ENCODE data around the gene SLC35E2B.
"Not testable (repeated sequence)": the region's sequence is repeated elsewhere in the genome, so short reads cannot be mapped to it uniquely, and the experiment has no call there.

SLC35E2B gene

DNA sequence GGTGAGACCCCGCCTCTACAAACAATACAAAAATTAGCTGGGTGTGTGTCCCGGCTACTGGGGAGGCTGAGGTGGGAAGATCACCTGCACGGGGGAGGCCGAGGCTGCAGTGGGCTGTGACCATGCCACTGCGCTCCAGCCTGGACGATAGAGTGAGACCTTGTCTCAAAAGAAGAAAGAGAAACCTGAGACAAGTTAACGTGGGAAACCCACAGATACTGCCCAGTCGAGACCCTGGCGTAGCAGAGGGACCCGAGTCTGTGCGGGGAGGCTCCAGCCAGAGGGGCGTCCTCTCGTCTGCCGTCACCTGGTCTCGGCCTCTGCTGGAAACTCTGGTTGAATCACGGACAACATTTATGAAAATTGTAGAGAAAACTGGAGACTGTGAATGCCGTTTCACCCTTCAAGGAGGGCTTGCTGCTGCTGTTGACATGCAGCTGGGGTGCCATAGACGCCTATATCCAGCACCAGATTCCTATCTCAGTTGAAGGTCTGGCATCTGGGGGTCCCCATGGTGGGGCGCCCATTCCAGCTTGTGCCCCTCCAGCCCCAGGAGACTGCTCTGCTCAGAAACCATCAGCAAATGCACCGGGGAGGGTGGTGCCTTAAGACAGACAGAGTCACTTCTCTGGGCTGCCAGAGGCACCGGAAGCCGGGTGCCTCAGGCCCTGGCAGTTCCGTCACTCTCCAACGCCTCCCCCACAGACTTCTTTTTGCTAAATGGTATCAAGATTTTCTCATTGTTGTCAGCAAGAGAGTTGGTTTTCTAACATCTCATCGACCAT lies 20.2 kb downstream of the SLC35E2B start:
- DNase-seq, result no peak

- DNase-seq, result no peak
Observed at GRCh38 chr1:1671365-1672119, 21.1 kb downstream of the SLC35E2B start.

DNA sequence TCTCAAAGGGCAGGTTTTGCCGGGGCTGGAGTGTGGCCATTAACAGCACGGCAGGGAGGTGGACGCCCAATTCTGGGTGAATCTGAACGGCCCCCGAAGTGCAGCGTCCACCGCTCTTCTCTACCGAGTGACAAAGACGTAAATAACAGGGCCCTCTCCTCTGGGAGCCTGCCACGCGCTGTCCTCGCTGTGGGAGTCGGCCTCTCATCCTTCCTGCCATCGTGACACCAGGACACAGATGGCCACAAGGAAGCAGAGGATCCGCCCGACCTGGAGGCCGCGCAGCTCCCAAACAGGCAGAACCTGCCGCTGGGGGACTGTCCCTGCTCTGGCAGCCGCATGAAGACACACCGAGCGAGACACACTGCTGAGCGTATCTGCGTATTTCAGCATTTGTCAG lies 21.7 kb downstream of the SLC35E2B start:
- no peak for DNase-seq

DNA sequence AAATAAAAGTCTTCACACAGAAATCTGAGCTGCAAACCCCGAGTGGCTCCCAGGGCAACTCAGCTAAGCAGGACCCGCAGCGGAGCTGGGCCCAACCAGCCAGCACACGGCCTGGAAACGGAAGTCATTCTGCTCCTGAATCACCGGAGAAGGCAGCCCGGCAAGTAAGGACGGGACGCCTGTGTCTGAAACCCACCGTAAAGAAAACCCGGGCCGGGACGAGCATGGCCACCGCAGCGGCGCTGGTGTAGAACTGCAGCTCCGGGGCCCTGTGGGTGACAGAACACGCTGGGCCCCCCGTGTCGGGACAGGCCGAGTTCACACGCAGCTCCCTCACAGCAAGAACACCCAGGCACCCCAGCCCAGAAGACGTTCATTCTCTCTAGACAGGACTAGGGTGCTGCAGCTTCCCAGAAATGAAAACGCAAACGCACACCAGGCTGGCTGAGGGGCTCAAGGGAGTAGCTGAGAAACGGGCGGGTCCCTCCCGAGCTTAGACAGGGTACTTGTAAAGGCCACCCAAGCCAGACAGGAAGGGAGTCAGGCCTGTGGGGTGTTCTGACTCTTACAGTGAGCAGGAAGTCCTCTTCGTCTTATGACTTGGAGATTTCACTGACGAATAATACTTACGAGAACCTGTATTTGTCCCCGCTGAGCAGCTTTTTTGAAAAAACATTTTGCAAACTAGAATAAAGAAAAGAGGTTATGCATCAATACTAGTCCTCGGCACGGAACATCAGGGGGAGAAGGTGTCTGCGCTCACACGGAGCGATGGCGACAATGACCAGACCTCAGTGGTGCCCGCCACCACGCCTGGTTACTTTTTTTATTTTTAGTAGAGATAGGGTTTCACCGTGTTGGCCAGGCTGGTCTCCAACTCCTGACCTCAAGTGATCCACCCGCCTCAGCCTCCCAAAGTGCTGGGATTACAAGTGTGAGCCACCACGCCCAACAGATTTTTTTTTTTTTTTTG lies 22.8 kb downstream of the SLC35E2B start:
- DNase-seq, result no peak

DNA sequence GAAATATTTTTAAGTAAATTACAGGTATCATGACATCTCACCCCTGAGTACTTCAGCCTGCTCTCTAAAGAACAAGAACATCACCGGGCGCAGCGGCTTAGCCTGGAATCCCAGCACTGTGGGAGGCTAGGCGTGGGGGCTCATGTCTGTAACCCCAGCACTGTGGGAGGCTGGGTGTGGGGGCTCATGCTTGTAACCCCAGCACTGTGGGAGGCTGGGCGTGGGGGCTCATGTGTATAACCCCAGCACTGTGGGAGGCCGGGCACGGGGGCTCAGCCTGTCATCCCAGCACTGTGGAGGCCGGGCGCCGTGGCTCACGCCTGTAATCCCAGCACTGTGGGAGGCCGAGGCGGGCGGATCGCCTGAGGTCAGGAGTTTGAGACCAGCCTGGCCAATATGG lies 26.1 kb downstream of the SLC35E2B start:
- DNase-seq, result no peak

DNA sequence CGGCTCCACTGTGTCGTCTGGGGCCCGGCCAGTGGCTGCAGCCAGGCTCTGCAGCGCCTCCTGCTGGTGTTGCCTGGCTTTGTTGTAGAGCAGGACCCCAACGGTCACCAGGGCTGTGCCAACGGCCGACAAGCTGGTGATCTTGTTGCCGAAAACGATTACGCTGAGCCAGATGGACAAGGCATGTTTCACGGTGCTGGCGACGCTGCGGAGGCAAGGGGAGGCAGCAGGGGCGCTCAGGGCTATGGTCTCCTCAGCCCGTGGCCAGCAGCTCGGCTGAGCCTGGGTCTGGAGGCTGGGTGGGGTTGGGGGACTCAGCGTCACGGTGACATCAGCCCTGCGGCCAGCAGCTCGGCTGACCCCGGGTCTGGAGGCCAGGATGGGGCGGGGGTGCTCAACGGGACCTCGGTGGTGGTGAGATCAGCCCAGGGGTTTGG lies 26.8 kb downstream of the SLC35E2B start:
- no peak for DNase-seq

- DNase-seq, result no peak
Observed at GRCh38 chr1:1664941-1665814, 27.4 kb downstream of the SLC35E2B start.

GRCh38 chr1:1664318-1664717 lies 28.3 kb downstream of the SLC35E2B start:
- DNase-seq, result not testable (repeated sequence)

DNA sequence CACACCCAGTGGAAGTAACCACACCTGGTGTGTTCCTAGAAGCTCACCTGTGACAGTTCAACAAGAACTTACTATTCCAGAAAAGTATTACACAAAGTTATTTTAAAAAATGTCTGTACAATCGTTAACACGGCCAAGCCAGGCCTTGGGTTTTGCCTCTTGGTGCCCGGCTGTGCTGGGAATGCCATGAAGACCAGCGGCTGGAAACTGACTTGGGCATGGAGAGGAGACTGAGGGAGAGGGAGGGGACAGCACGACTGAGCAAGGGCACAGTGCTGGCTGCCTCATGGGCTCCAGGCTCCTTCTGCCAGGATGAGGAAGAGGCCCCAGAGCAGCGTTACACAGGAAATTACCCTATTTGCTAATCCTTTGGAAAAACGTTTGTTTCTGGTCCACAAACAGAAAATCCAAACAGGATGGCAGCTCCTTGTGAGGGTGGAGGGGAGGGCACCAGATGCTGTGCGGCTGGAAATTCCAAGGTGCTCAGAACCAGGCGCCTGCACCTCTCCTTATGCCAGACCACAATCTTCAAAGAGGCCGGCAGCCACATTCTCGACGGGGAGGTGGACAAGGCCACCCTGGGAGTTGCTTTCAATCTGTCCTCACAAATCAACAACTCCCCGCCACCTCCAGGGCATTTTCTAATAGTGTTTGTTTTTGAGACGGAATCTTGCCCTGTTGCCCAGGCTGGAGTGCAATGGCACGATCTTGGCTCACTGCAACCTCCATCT lies 29.6 kb downstream of the SLC35E2B start:
- not testable (repeated sequence) for DNase-seq

- peak; percentile 35 for DNase-seq
Observed at GRCh38 chr1:1662392-1662791, 30.2 kb downstream of the SLC35E2B start.

- DNase-seq, result peak; percentile 98
Observed at GRCh38 chr1:1658583-1659549, 33.7 kb downstream of the SLC35E2B start, which contains the start of gene CDK11B. Gene CDK11B (minus strand): TSS chr1:1659004. CDS start chr1:1657485, 1,519 bp downstream.

DNA sequence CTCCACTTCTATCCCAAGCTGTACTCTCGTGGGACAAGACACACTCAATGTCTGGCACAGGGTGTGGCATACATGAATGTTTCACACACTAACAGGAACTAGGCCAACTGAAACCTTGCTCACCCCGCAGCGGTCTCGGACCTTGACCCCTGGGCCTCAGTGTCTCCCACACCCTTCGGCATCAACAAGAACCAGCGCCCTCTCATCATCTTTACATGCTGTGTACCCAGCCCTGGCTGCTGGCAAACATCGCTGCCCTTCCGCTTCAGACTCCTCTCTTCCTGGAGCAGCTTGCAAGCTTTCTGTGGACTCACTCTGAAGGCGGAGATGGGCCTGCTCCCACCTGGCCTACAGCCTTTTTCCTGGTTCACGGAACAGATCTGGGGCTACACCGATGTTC lies 44.3 kb downstream of the SLC35E2B start:
- not testable (repeated sequence) for DNase-seq

- DNase-seq, result not testable (repeated sequence)
Observed at GRCh38 chr1:1647567-1648241, 44.9 kb downstream of the SLC35E2B start.

GRCh38 chr1:1646326-1646725 lies 46.3 kb downstream of the SLC35E2B start:
- not testable (repeated sequence) for DNase-seq

DNA sequence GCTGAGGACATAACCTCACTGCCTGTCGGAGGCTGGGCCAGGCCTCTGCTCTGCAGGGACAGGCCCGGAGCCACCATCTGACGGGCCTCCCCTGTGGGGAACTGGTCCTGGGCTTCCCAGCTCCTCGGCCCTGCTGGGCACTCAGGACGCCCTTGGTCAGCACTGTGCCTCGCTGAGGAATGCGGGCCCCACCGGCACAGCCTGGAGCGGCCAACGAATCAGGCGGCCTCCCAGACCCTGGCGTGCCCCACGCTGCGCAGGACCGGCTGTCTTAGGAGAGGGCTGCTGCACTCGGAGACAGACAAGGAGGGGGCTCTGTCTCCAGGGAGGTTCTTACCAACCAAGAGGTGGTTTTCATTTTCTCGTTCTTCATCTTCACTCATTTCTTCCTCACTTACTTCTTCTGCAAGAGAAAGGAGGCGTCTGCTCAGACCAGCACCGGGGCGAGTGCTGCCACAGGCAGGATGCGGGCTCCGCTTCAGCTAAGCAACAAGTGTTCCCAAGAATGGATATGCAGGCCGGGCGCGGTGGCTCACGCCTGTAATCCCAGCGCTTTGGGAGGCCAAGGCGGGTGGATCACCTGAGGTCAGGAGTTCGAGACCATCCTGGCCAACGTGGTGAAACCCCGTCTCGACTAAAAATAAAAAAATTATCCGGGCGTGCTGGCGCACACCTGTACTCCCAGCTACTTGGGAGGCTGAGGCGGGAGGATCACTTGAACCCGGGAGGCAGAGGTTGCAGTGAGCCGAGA lies 51.7 kb downstream of the SLC35E2B start:
- not testable (repeated sequence) for DNase-seq

GRCh38 chr1:1640081-1640480 lies 52.5 kb downstream of the SLC35E2B start:
- not testable (repeated sequence) for DNase-seq

- DNase-seq, result not testable (repeated sequence)
Observed at GRCh38 chr1:1639368-1639767, 53.2 kb downstream of the SLC35E2B start.

- DNase-seq, result not testable (repeated sequence)
Observed at GRCh38 chr1:1638528-1638927, 54.1 kb downstream of the SLC35E2B start.

Measured in fibroblast of skin of scalp (primary cell).